ENCODE measurements around the gene TM6SF1.
"Not testable (repeated sequence)": the region's sequence is repeated elsewhere in the genome, so short reads cannot be mapped to it uniquely, and the experiment has no call there.

The TM6SF1 gene

DNA sequence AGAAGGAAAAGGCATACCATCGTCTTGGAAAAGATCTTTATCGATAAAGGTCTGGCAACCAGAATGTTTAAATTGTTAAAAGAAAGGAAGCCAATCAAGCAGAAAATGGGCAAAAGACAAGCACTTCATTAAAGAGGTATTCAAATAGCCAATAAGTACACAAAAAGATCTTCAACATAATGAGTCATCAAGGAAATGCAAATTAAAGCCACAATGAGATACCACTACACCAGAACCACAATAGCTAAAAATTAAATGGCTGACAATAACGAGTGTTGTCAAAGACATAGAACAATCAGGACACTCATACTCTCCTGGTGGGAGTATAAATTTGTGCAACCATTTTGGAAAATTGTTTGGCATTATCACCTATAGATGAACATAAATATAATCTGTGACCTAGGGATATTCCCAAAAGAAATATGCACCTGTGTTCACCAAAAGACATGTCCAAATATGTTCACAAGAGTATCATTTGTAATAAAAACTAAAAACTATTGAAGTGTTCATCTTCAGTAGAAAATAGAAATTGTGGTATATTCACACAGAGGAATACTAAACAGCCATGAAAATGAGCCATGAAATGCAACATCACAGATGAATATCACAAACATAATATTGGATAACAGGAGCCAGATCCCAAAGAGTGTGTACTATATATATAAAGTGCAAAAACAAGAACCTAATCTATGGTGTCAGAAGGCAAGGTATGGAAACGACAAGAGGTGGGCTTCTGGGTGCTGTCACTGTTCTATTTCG is 26.0 kb upstream of the TM6SF1 start:
- DNase-seq (ENCODE audit: extremely low read depth, low read depth) = no peak
- TF ChIP-seq, protein P1, sequence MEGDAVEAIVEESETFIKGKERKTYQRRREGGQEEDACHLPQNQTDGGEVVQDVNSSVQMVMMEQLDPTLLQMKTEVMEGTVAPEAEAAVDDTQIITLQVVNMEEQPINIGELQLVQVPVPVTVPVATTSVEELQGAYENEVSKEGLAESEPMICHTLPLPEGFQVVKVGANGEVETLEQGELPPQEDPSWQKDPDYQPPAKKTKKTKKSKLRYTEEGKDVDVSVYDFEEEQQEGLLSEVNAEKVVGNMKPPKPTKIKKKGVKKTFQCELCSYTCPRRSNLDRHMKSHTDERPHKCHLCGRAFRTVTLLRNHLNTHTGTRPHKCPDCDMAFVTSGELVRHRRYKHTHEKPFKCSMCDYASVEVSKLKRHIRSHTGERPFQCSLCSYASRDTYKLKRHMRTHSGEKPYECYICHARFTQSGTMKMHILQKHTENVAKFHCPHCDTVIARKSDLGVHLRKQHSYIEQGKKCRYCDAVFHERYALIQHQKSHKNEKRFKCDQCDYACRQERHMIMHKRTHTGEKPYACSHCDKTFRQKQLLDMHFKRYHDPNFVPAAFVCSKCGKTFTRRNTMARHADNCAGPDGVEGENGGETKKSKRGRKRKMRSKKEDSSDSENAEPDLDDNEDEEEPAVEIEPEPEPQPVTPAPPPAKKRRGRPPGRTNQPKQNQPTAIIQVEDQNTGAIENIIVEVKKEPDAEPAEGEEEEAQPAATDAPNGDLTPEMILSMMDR (IDR thresholded peaks at IDR 0.05; ENCODE audit: low read depth, low read length) = no peak

GRCh38 chr15:83082730-83083386 is 24.6 kb upstream of the TM6SF1 start:
- TF ChIP-seq, protein P1 (IDR thresholded peaks at IDR 0.05; ENCODE audit: low read depth, low read length) = no peak
- no peak for DNase-seq (ENCODE audit: extremely low read depth, low read depth)

DNA sequence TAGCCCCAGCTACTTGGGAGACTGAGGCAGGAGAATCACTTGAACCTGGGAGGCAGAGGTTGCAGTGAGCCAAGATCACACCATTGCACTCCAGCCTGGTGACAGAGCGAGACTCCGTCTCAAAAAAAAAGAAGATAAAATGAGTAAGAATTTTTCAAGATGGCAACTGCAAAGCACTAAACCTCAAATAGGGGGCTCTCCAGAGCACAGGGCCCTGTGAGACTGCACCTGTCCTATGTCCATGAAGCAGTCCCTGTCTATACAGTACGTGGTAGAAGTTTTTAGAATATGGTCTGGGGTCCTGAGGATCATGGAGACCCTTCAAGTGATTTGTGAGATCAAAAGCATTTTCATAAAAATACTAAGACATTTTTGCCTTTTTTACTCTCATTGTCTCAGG is 22.0 kb upstream of the TM6SF1 start:
- not testable (repeated sequence) for DNase-seq (ENCODE audit: extremely low read depth, low read depth)

DNA sequence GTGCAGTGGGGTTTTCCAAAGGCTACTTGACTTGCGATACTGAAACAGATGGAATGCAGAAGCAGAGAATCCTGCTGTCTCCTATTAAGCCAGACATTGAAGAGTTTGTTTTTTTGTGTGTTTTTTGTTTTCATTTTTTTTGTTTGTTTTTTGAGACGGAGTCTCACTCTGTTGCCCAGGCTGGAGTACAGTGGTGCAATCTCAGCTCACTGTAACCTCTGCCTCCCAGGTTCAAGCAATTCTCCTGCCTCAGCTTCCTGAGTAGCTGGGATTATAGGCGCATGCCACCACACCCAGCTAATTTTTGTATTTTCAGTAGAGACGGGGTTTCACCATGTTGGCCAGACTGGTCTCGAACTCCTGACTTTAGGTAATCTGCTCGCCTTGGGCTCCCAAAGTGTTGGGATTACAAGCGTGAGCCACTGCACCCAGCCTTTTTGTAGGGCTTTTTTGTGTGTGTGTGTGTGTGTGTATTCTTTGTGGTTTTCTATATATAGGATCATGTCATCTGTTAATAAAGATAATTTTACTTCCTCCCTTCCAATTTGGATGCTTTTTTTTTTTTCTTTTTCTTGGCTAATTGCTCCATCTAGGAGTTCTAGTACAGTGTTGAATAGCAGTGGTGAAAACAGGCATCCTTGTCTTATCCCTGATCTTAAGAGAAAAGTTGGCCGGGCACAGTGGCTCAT is 21.4 kb upstream of the TM6SF1 start:
- DNase-seq (ENCODE audit: extremely low read depth, low read depth) = not testable (repeated sequence)

DNA sequence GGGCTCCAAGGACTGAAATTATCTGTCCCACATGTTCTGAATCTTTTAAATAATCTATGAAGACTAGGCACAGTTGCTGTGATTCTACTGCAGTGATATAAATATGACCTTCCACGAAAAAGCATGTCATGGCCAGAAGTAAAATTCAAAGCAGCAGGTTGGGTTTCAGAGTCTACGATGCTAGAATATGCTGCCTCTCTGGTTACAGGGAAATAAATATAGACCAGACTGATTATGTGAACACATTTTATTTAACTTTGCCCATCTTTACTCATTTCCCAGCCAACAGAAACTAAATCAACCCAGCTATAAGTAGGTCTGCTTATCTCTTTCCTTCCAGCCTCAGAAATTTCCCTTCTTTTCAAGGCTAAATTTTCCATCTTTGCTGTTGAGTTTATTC is 19.9 kb upstream of the TM6SF1 start:
- DNase-seq (ENCODE audit: extremely low read depth, low read depth) = no peak
- TF ChIP-seq, protein P1 (IDR thresholded peaks at IDR 0.05; ENCODE audit: low read depth, low read length) = no peak

- no peak for DNase-seq (ENCODE audit: extremely low read depth, low read depth)
- TF ChIP-seq, protein P1 (IDR thresholded peaks at IDR 0.05; ENCODE audit: low read depth, low read length) = no peak
These were observed 18.6 kb upstream of the TM6SF1 start for GRCh38 chr15:83088876-83089275.

DNA sequence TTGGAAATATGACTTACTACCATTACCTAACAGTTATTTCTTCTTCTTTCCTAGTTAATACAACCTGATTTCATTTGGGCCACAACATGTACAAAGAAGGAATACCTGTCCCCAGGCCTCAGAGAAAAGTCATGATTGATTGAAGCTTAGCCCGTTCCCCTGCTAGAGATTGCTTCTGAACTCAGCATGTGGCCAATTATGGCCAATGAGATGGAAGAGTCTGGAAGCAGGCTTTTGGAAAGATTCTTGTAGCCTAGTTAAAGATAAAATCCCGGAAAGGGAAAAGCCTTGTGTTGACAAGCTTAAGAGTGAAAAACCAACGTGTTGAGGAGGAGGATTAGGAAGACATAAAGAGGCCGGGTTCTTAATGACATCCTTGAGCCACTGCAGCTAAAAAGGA is 17.0 kb upstream of the TM6SF1 start:
- no peak for DNase-seq (ENCODE audit: extremely low read depth, low read depth)
- TF ChIP-seq, protein P1 (IDR thresholded peaks at IDR 0.05; ENCODE audit: low read depth, low read length) = no peak

DNA sequence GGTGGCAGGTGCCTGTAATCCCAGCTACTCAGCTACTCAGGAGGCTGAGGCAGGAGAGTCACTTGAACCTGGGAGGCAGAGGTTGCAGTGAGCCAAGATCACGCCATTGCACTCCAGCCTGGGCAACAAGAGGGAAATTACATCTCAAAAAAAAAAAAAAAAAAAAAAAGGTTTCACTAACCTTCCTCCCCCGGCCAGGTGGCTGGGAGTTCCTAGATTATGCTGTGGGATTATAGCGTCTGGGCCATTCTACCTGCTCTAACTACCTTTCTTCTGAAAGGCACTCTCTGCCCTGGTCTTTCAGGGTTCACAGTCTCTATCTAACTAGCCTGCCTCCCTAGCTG is 15.5 kb upstream of the TM6SF1 start:
- DNase-seq (ENCODE audit: extremely low read depth, low read depth) = not testable (repeated sequence)

Measured in AG09319 (cell line).